NCI-H2107 treated with DMSO at 0.1 percent for 48 hours (cell line): ENCODE measurements around the gene HOXA13.

Source experiments
- DNase-seq: peaks from one replicate; lab custom pipeline; 2025; ENCODE audit not compliant: unreplicated experiment; lab: John Stamatoyannopoulos, UW

HOXA13 gene

GRCh38 chr7:27182861-27183681 is 16.8 kb downstream of the HOXA13 start:
- DNase-seq = no peak

- no peak for DNase-seq
Measured at GRCh38 chr7:27182285-27182841, 17.5 kb downstream of the HOXA13 start.

- DNase-seq = no peak
Measured at GRCh38 chr7:27181795-27182275, 18.1 kb downstream of the HOXA13 start.

- no peak for DNase-seq
Measured at GRCh38 chr7:27180431-27181420, 19.2 kb downstream of the HOXA13 start.

GRCh38 chr7:27179503-27180430 is 20.1 kb downstream of the HOXA13 start:
- DNase-seq = no peak

GRCh38 chr7:27179030-27179429 is 20.9 kb downstream of the HOXA13 start:
- DNase-seq = no peak

GRCh38 chr7:27178366-27178765 is 21.5 kb downstream of the HOXA13 start:
- no peak for DNase-seq

- no peak for DNase-seq
Measured at GRCh38 chr7:27177795-27178320, 22.0 kb downstream of the HOXA13 start.

- DNase-seq = no peak
Measured at GRCh38 chr7:27176962-27177794, 22.7 kb downstream of the HOXA13 start.

GRCh38 chr7:27176524-27176845 is 23.4 kb downstream of the HOXA13 start:
- no peak for DNase-seq

- DNase-seq = no peak
Measured at GRCh38 chr7:27175626-27176523, 24.0 kb downstream of the HOXA13 start.

GRCh38 chr7:27174874-27175625 is 24.8 kb downstream of the HOXA13 start:
- DNase-seq = no peak

- no peak for DNase-seq
Measured at GRCh38 chr7:27173956-27174873, 25.7 kb downstream of the HOXA13 start, which contains the start of gene HOXA10. HOXA10 (minus strand) TSS chr7:27174320; CDS start chr7:27174306, 14 bp downstream.

- DNase-seq = no peak
Measured at GRCh38 chr7:27173511-27173955, 26.4 kb downstream of the HOXA13 start.

- DNase-seq = no peak
Measured at GRCh38 chr7:27172823-27173510, 26.9 kb downstream of the HOXA13 start.

GRCh38 chr7:27172315-27172774 is 27.5 kb downstream of the HOXA13 start:
- no peak for DNase-seq
